ENCODE data around the gene ATOH7.
"Not testable (repeated sequence)": the region's sequence is repeated elsewhere in the genome, so short reads cannot be mapped to it uniquely, and the experiment has no call there.

Gene ATOH7

GRCh38 chr10:68231817-68232251 lies at the start of gene ATOH7:
Gene ATOH7 (minus strand): TSS chr10:68232113. CDS start chr10:68231677, 436 bp downstream.
- no peak for TF ChIP-seq CTCF (IDR thresholded peaks at IDR 0.05; ENCODE audit: low read depth, low read length)
- peak within 1 kb of the TSS; percentile 66 for H3K4me3 ChIP-seq (ENCODE audit: low read depth, low read length)

- no peak for TF ChIP-seq CTCF (IDR thresholded peaks at IDR 0.05; ENCODE audit: low read depth, low read length)
- no peak overlapping the region for H3K4me3 ChIP-seq (ENCODE audit: low read depth, low read length)
These were observed 48.8 kb upstream of the ATOH7 start for GRCh38 chr10:68280758-68281157.

GRCh38 chr10:68278906-68279753 lies 47.2 kb upstream of the ATOH7 start:
- H3K4me3 ChIP-seq (ENCODE audit: low read depth, low read length), result not testable (repeated sequence)

GRCh38 chr10:68277814-68278213 lies 45.9 kb upstream of the ATOH7 start:
- H3K4me3 ChIP-seq (ENCODE audit: low read depth, low read length), result not testable (repeated sequence)

- no peak overlapping the region for H3K4me3 ChIP-seq (ENCODE audit: low read depth, low read length)
- TF ChIP-seq CTCF (IDR thresholded peaks at IDR 0.05; ENCODE audit: low read depth, low read length), result no peak
These were observed 44.3 kb upstream of the ATOH7 start for GRCh38 chr10:68276224-68276623.

- TF ChIP-seq CTCF (IDR thresholded peaks at IDR 0.05; ENCODE audit: low read depth, low read length), result no peak
- H3K4me3 ChIP-seq (ENCODE audit: low read depth, low read length), result no peak overlapping the region
These were observed 43.8 kb upstream of the ATOH7 start for GRCh38 chr10:68275600-68276126.

- no peak for TF ChIP-seq CTCF (IDR thresholded peaks at IDR 0.05; ENCODE audit: low read depth, low read length)
- no peak overlapping the region for H3K4me3 ChIP-seq (ENCODE audit: low read depth, low read length)
These were observed 40.9 kb upstream of the ATOH7 start for GRCh38 chr10:68272833-68273232.

GRCh38 chr10:68271196-68271882 lies 39.4 kb upstream of the ATOH7 start:
- TF ChIP-seq CTCF (IDR thresholded peaks at IDR 0.05; ENCODE audit: low read depth, low read length), result no peak

More at GRCh38 chr10:68271196-68271882, 39.4 kb upstream of the ATOH7 start:
- H3K4me3 ChIP-seq (ENCODE audit: low read depth, low read length), result no peak overlapping the region
